ENCODE measurements around the gene DKK3.

The DKK3 gene

GRCh38 chr11:11966354-11966741 is 42.1 kb downstream of the DKK3 start:
- no peak overlapping the region for H3K4me3 ChIP-seq (ENCODE audit: low read depth, low read length)
- no peak for DNase-seq (ENCODE audit: low read depth, low spot score)
- ChIA-PET POLR2A (no interaction called here), CTCF (interaction anchor here (0.8 to 4.6 kb wide), 25 partner anchors 8 to 315 kb away, joined by 3 to 33 read pairs (median 4); partner anchors contain the start of gene USP47)
- no peak for TF ChIP-seq CTCF (IDR thresholded peaks at IDR 0.05; ENCODE audit: insufficient read depth, low read length, missing control alignments)

DNA sequence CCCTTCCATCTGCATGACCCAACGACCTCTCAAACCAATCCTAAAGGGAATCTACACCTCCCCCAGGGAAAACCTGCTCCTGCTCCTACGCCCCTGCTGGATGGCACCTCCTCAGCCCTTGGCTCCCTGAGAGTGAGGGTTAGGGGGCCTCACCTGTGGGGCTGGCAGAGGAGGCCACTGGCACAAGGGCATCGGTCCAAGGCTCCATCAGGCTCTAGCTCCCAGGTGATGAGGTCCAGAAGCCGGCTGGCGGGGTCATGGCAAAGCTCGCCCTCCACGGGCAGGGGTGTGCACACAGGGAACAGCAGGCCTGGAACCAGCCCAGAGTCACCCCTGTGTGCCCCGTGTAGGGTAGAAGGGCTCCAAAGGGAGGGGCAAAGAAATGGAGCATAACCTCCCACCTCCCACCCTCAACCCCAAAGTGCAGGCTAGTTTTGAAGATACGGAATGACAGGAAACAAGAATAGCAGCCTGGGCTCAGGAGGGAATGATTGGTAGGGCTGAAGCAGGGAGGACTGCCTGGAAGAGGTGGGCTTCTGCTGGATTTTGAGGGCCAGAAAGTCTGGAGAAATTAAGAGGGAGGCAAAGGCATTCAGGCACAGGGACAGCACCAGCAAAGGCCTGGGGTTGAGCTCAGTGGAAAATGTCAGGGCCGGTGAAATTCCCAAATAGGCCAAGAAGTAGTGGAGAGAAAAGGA is 42.6 kb downstream of the DKK3 start:
- TF ChIP-seq CTCF (IDR thresholded peaks at IDR 0.05; ENCODE audit: insufficient read depth, low read length, missing control alignments) = no peak
- no peak overlapping the region for H3K4me3 ChIP-seq (ENCODE audit: low read depth, low read length)
- ChIA-PET CTCF (interaction anchor here (0.7 to 4.6 kb wide), 19 partner anchors 7 to 79 kb away, joined by 3 to 33 read pairs (median 5); no protein-coding TSS in a partner anchor), POLR2A (no interaction called here)
- no peak for DNase-seq (ENCODE audit: low read depth, low spot score)

DNA sequence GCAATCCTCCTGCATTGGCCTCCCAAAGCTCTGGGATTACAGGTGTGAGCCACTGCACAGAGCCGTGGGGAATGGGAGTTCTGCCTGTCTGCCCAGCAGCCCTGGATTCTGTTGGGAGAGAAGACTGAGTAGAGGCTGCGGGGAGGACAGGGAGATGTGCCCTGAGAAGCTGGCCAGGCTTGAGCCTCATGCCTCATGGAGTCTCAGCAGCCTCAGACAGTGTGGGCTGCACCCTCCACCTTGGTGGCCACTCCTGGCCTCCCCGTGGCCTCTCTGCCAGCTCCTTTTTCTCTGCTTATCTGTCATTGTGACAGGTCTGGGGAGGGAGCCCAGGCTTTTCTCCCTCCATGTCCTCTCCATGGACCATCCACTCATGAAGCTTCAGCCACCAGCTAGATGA is 43.2 kb downstream of the DKK3 start:
- no peak for TF ChIP-seq CTCF (IDR thresholded peaks at IDR 0.05; ENCODE audit: insufficient read depth, low read length, missing control alignments)
- POLR2A ChIA-PET = no interaction called here
- H3K4me3 ChIP-seq (ENCODE audit: low read depth, low read length) = no peak overlapping the region
- CTCF ChIA-PET = interaction anchor here (0.7 to 4.6 kb wide), 12 partner anchors 7 to 316 kb away, joined by 3 to 33 read pairs (median 4); no protein-coding TSS in a partner anchor
- DNase-seq (ENCODE audit: low read depth, low spot score) = no peak

DNA sequence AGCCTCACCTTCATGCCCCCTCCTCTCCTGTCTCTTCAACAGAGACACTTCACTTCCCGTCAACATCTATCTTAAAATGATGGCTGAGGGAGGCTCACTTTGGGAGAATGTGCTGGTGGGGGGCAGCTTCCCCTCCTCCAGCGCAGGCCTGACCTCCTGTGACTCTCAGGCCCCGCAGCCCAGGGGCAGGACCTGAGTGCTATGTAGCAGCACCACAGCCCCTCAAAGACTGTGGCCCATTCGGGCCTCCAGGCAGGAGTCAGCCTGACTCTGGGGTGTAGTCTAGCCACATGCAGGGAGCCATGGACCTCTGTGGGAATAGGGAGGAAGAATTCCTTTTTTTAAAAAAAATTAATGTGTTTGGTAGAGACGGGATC is 43.7 kb downstream of the DKK3 start:
- no peak for DNase-seq (ENCODE audit: low read depth, low spot score)
- no peak overlapping the region for H3K4me3 ChIP-seq (ENCODE audit: low read depth, low read length)
- ChIA-PET POLR2A (no interaction called here), CTCF (interaction anchor here (0.9 to 4.6 kb wide), 7 partner anchors 8 to 316 kb away, joined by 3 to 33 read pairs (median 4); no protein-coding TSS in a partner anchor)
- no peak for TF ChIP-seq CTCF (IDR thresholded peaks at IDR 0.05; ENCODE audit: insufficient read depth, low read length, missing control alignments)

DNA sequence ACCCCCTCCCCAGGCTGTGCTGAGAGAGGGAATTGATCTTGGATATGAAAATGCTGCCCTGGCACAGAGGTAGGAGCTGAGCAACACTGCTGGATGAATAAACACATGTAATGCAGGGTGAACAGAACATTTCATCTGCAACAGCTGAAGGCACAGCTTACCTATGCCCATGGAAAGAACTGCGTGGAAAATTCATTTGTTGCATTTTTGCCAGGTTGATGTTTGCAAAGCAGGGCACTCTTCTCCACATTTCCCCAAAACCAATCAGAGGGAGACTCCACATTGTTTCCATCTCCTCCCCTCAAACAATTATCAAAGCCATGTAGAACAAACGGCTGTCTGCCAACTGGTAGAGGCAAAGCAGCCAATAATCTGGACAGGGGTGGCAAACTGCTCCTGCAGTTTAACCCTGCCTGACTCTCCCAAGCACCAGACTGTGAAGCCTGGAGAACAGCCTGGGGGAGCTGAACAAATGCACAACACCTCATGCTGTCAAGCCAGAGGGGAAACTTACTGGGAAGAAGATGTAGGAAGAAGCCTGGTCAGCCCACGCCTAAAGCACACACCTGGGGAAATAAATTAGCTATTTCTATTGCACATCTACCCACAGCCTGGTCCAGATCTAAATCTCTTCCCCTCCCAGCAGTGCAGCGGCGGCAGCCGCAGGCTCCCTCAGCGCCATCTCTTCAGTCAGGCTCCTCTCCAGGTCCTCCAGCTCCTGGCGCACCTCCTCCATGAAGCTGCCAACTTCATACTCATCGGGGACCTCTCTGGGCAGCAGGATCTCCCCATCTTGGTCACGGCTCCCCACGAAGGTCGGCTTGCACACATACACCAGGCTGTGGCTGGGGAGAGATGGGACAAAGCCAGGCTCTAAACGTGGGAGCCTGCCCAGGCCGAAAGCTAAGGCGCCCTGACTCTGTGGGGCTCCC is 44.3 kb downstream of the DKK3 start:
- ChIA-PET POLR2A (no interaction called here), CTCF (interaction anchor here (0.7 to 1.5 kb wide), 6 partner anchors 9 to 320 kb away, joined by 3 to 6 read pairs (median 4); no protein-coding TSS in a partner anchor)
- no peak for DNase-seq (ENCODE audit: low read depth, low spot score)
- H3K4me3 ChIP-seq (ENCODE audit: low read depth, low read length) = no peak overlapping the region
- TF ChIP-seq CTCF (IDR thresholded peaks at IDR 0.05; ENCODE audit: insufficient read depth, low read length, missing control alignments) = no peak

- no peak for DNase-seq (ENCODE audit: low read depth, low spot score)
- TF ChIP-seq CTCF (IDR thresholded peaks at IDR 0.05; ENCODE audit: insufficient read depth, low read length, missing control alignments) = no peak
- CTCF ChIA-PET = interaction anchor here (0.8 to 1.2 kb wide), 2 partner anchors 10 to 30 kb away, joined by 3 to 4 read pairs; no protein-coding TSS in a partner anchor
- H3K4me3 ChIP-seq (ENCODE audit: low read depth, low read length) = no peak overlapping the region
- POLR2A ChIA-PET = no interaction called here
Measured at GRCh38 chr11:11963067-11963466, 45.4 kb downstream of the DKK3 start.

Data from AG04449 (cell line).